Retinal pigment epithelial cell (primary cell): ENCODE data around the gene AK2.
A peak's percentile ranks its signal among the peaks of the same experiment; 100 is the strongest.

Source experiments
- DNase-seq: peaks from one replicate; pipeline ENCODE4 v3.0.0-alpha.2; 2010; ENCODE audit warnings: low read depth
- H3K4me3 ChIP-seq: 2 replicates; pipeline ENCODE4 v1.5.1; 2011; ENCODE audit warnings: mild to moderate bottlenecking, low read length, control low read depth, moderate library complexity
- TF ChIP-seq, protein P1 (sequence below): conservative IDR thresholded peaks from 2 replicates; pipeline ENCODE4 v1.5.1; 2011; ENCODE audit warnings: low read depth, low read length, control low read depth, inconsistent platforms

The AK2 gene

DNA sequence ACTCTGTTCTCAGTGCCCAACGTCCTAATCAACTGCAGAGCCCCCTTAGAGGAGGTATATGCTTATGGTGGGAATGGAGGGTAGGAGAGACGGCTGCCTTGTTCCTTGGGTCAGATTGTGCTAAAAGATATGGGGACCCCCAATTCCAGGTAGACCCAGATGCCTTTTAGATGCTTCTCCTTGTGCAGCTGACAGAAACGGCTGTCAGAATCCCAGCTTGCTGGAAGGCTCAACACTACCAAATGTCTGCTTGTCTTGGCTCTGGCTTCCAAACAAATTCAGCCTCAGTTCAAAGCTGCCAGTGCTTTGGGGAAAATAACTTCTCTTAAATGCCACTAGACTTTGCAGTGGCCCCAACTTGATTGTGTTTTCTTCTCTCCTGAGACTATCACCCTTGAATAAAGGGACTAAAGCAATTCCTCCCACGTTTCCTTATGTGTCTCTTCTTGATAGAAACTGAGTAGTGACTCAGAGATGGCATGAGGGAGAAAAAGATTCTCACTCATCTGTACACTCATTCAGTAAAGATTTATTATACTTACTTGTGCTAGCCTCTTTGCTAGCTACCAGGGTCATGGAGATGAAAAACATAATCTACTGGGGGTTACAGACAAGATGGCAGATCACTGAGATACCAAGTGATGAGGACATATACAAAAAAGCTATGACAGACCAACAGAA, 68.7 kb downstream of the AK2 start:
- H3K4me3 ChIP-seq = no peak overlapping the region
- no peak for DNase-seq
- TF ChIP-seq, protein P1, sequence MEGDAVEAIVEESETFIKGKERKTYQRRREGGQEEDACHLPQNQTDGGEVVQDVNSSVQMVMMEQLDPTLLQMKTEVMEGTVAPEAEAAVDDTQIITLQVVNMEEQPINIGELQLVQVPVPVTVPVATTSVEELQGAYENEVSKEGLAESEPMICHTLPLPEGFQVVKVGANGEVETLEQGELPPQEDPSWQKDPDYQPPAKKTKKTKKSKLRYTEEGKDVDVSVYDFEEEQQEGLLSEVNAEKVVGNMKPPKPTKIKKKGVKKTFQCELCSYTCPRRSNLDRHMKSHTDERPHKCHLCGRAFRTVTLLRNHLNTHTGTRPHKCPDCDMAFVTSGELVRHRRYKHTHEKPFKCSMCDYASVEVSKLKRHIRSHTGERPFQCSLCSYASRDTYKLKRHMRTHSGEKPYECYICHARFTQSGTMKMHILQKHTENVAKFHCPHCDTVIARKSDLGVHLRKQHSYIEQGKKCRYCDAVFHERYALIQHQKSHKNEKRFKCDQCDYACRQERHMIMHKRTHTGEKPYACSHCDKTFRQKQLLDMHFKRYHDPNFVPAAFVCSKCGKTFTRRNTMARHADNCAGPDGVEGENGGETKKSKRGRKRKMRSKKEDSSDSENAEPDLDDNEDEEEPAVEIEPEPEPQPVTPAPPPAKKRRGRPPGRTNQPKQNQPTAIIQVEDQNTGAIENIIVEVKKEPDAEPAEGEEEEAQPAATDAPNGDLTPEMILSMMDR = no peak

DNA sequence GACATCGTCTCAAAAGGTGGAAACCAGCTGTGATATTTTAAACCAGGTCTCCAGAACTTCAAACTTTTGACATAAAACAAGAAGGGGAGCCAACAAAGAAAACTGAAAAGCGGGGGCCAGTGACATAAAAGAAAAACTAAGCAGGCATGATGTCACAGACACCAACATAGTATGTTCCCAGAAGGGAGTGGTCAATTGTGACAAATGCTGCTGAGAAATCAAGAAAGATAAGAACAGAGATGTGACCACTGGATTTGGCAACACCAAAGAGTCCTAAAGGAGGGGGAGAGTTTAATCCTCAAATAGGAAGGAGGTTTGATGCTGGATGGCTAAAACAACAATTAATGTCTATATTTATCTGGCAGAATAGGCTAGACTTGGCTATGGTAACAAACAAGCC, 69.8 kb downstream of the AK2 start:
- no peak for DNase-seq
- TF ChIP-seq, protein P1 = no peak
- no peak overlapping the region for H3K4me3 ChIP-seq

DNA sequence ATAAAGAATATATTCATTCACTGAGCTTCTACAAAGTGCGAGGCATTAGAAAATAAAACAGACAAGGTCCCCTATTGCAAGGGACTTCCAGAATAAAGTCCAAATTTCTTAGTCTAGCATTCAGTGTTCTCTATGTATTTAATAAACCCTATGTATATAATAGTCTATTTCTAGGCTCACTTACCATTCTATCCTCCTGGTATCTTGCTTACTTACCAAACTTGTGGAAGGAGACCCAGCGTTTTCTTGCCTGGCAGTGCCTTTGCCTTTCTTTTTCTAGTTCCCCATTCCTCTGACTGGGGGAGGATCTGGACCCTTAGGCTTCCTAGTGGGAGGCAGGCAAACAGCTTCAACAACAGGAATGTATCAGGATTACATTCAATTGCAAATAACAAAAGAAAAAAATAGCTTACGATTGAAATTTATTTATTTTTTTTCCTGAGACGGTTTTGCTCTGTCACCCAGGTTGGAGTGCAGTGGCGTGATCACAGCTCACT, 71.4 kb downstream of the AK2 start:
- no peak for DNase-seq
- TF ChIP-seq, protein P1 = no peak
- peak overlapping the region; percentile 53 for H3K4me3 ChIP-seq

GRCh38 chr1:32964461-32965250, 72.0 kb downstream of the AK2 start, which contains the start of gene RNF19B:
TSS of gene RNF19B (minus strand) at chr1:32964809. CDS start at chr1:32964685, 124 bp downstream.
- TF ChIP-seq, protein P1 = no peak
- peak within 1 kb of the TSS; percentile 74 for H3K4me3 ChIP-seq
- DNase-seq = peak; percentile 74

- DNase-seq = no peak
- TF ChIP-seq, protein P1 = no peak
These were observed 72.8 kb downstream of the AK2 start for GRCh38 chr1:32963746-32964460.

DNA sequence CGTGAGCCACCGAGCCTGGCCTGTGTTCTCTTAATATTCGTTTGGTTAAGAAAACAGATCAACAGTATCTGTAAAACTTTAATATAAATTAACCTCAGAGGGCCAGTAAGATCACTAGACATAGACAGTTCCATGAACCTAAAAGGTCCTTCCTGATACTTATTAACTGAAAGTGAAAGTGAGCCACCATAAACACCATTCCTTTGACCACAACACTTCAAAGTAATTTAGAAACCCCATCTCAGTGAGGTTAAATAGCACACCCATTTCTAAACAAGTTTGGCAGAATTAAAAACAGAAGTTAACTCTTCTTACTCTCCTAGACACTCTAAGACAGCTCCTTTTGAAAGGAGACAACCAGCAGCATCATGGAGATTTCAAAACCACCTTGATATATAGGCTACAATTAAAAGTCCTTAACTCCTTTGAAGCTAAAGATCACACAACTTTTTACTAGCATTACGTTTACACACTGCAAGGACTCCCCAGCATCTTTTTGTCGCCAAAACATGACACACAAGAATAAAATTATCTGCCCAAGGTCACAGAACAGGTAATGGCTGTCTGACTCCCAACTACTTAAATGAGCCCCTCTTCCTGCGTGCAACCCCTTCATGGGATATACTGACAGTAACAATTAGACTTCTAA, 74.3 kb downstream of the AK2 start:
- H3K4me3 ChIP-seq = peak overlapping the region; percentile 36
- no peak for DNase-seq
- TF ChIP-seq, protein P1 = no peak

More at GRCh38 chr1:32963746-32964460, 72.8 kb downstream of the AK2 start:
- H3K4me3 ChIP-seq = peak overlapping the region; percentile 74
